SK-N-SH (cell line): ENCODE data around the gene NNT. TPM values are rescaled to one million over a fixed set of nuclear protein-coding genes. Genes with fewer than 3 reads are reported as not detected.

ENCODE experiments used
- CTCF ChIA-PET: fragments of 300-600, 350-600 bp; formaldehyde crosslinking; extraction: SDS; loops from one replicate; lab custom pipeline; 2021; lab: Yijun Ruan, JAX
- POLR2A ChIA-PET: fragments of 350-600 bp; sonication (Branson Sonifier 250); formaldehyde crosslinking; extraction: SDS; loops from one replicate; lab custom pipeline; 2020; ENCODE audit warnings: antibody characterized with exemption, inconsistent platforms; lab: Yijun Ruan, JAX
- DNase-seq: peaks from one replicate; pipeline ENCODE4 v3.0.0; 2012
- H2AFZ ChIP-seq: fragments of 200-600 bp; sonication (generic); 2 replicates; pipeline ENCODE4 v1.8.1; 2016; ENCODE audit warnings: antibody characterized with exemption, mild to moderate bottlenecking, low read depth
- H3F3A ChIP-seq: fragments of 200-600 bp; sonication (generic); replicated peaks from 2 replicates; pipeline ENCODE3; 2016; ENCODE audit warnings: antibody characterized with exemption, mild to moderate bottlenecking; ENCODE audit not compliant: insufficient read depth
- H3K27ac ChIP-seq, 2 experiments: fragments of 200-500 bp in 1 of 2; fragments of 200-600 bp in 1 of 2; sonication (Bioruptor generic) in 1 of 2; sonication (generic), shearing (Covaris generic) in 1 of 2; 2 replicates each; pipeline versions ENCODE4 v1.5.1 to v1.6.1; 2014 to 2016; ENCODE audit warnings: low read depth in 2 of 2, inconsistent platforms in 1 of 2, low read length in 1 of 2, mild to moderate bottlenecking in 1 of 2, mixed read lengths in 1 of 2
- H3K27me3 ChIP-seq: fragments of 200-600 bp; sonication (generic), shearing (Covaris generic); 2 replicates; pipeline ENCODE4 v1.6.1; 2016; ENCODE audit warnings: mixed run types; ENCODE audit not compliant: insufficient read depth
- H3K36me3 ChIP-seq, 2 experiments: fragments of 200-500 bp in 1 of 2; fragments of 200-600 bp in 1 of 2; sonication (Bioruptor generic) in 1 of 2; sonication (generic) in 1 of 2; replicated peaks in 1 of 2; 2 replicates each; pipeline versions ENCODE3 to v1.5.1; 2014 to 2016; ENCODE audit warnings: low read length in 1 of 2, mild to moderate bottlenecking in 1 of 2; ENCODE audit not compliant: insufficient read depth in 2 of 2, control insufficient read depth in 1 of 2
- H3K4me1 ChIP-seq, 2 experiments: fragments of 200-500 bp in 1 of 2; fragments of 200-600 bp in 1 of 2; sonication (Bioruptor generic) in 1 of 2; sonication (generic), shearing (Covaris generic) in 1 of 2; 2 replicates each; pipeline versions ENCODE4 v1.5.1 to v1.6.1; 2014 to 2016; ENCODE audit warnings: low read depth in 1 of 2, low read length in 1 of 2, mixed run types in 1 of 2; ENCODE audit not compliant: insufficient read depth in 2 of 2, control insufficient read depth in 1 of 2
- H3K4me2 ChIP-seq: fragments of 200-600 bp; sonication (generic), shearing (Covaris generic); 2 replicates; pipeline ENCODE4 v1.6.1; 2017; ENCODE audit warnings: mixed run types
- H3K4me3 ChIP-seq, 2 experiments: fragments of 200-500 bp in 1 of 2; fragments of 200-600 bp in 1 of 2; sonication (Bioruptor generic) in 1 of 2; sonication (generic), shearing (Covaris generic) in 1 of 2; 2 replicates each; pipeline versions ENCODE4 v1.5.1 to v1.8.1; 2014 to 2016; ENCODE audit warnings: low read depth in 2 of 2, inconsistent platforms in 1 of 2, low read length in 1 of 2, mild to moderate bottlenecking in 1 of 2, mixed read lengths in 1 of 2, moderate library complexity in 1 of 2
- H3K79me2 ChIP-seq: fragments of 200-600 bp; sonication (generic); 2 replicates; pipeline ENCODE4 v1.8.1; 2017; ENCODE audit warnings: mild to moderate bottlenecking; ENCODE audit not compliant: insufficient read depth
- H3K9ac ChIP-seq: fragments of 200-600 bp; sonication (generic); 2 replicates; pipeline ENCODE4 v1.6.1; 2017; ENCODE audit warnings: mixed run types
- H3K9me2 ChIP-seq: fragments of 200-600 bp; sonication (generic); 2 replicates; pipeline ENCODE4 v1.6.1; 2017; ENCODE audit warnings: mixed run types
- H3K9me3 ChIP-seq: fragments of 200-600 bp; sonication (generic); 2 replicates; pipeline ENCODE4 v1.6.1; 2017; ENCODE audit warnings: mixed run types, mild to moderate bottlenecking, moderate library complexity
- H4K20me1 ChIP-seq: fragments of 200-600 bp; sonication (generic); 2 replicates; pipeline ENCODE4 v1.6.1; 2017; ENCODE audit warnings: mild to moderate bottlenecking, mixed run types; ENCODE audit not compliant: insufficient read depth
- CHD2 ChIP-seq: fragments of 150-350 bp; IDR thresholded peaks from 2 replicates; pipeline ENCODE4 v1.6.1; 2018; ENCODE audit warnings: low read length; ENCODE audit not compliant: partially characterized antibody
- CTCF ChIP-seq: fragments of 200-600 bp; sonication (generic); IDR thresholded peaks from 2 replicates; pipeline ENCODE4 v1.6.1; 2017; ENCODE audit warnings: antibody characterized with exemption, mild to moderate bottlenecking, moderate library complexity
- JUND ChIP-seq: IDR thresholded peaks from 2 replicates; pipeline ENCODE4 v1.4.0; 2012
- MAX ChIP-seq: IDR thresholded peaks from 2 replicates; pipeline ENCODE4 v1.4.0; 2012; ENCODE audit warnings: low read depth
- MXI1 ChIP-seq: IDR thresholded peaks from 2 replicates; pipeline ENCODE4 v1.6.1; 2012; ENCODE audit warnings: mild to moderate bottlenecking, low read depth, low read length, improper control_type of control experiment
- PBX3 ChIP-seq: IDR thresholded peaks from 2 replicates; pipeline ENCODE4; 2012
- POLR2AphosphoS5 ChIP-seq: IDR thresholded peaks from 2 replicates; pipeline ENCODE4 v1.6.1; 2012; ENCODE audit warnings: low read depth, low read length
- RAD21 ChIP-seq: IDR thresholded peaks from 2 replicates; pipeline ENCODE4 v1.6.1; 2012; ENCODE audit warnings: mild to moderate bottlenecking, low read length
- TAF1 ChIP-seq: IDR thresholded peaks from 2 replicates; pipeline ENCODE4 v1.6.1; 2012; ENCODE audit warnings: low read depth, mild to moderate bottlenecking, low read length, moderate library complexity, borderline replicate concordance
- TCF12 ChIP-seq: IDR thresholded peaks from 2 replicates; pipeline ENCODE4 v1.4.0; 2012
- TEAD4 ChIP-seq: IDR thresholded peaks from 2 replicates; pipeline ENCODE4 v1.4.0; 2012; ENCODE audit warnings: mild to moderate bottlenecking, borderline replicate concordance; ENCODE audit not compliant: insufficient read depth
- USF1 ChIP-seq: IDR thresholded peaks from 2 replicates; pipeline ENCODE4 v1.4.0; 2012; ENCODE audit warnings: low read depth, borderline replicate concordance
- USF2 ChIP-seq: fragments of 150-350 bp; IDR thresholded peaks from 2 replicates; pipeline ENCODE4 v1.6.1; 2017; ENCODE audit warnings: antibody characterized with exemption, low read length, low read depth, borderline replicate concordance
- YY1 ChIP-seq: IDR thresholded peaks from 2 replicates; pipeline ENCODE4 v1.4.0; 2012; ENCODE audit warnings: low read depth, mild to moderate bottlenecking
- ZBTB33 ChIP-seq: IDR thresholded peaks from 2 replicates; pipeline ENCODE4 v1.4.0; 2012; ENCODE audit warnings: low read depth, borderline replicate concordance
- WGBS: methylation state at CpG from one replicate; pipeline ENCODE4 v1.1.6; 2017; ENCODE audit warnings: low lambda C conversion rate; 5-methylcytosine and 5-hydroxymethylcytosine counted together
- polyA plus RNA-seq, 3 experiments: library from polyadenylated mRNA; depleted of rRNA; stranded (reverse); fragments of >200 nt; gene quantifications; 2 replicates each; pipeline ENCODE4 v1.2.3, GENCODE V29; 2012

Gene NNT
- polyA plus RNA-seq, 1 of the 3 experiments (the other 2 are of a cell fraction), result 21.9 TPM

- WGBS, result 74% methylated on average over 2 of the region's 2 CpGs
- DNase-seq, result peak; percentile 13
- CTCF ChIA-PET, result interaction anchor here (0.7 to 2.9 kb wide), 6 partner anchors 10 to 55 kb away, joined by 3 to 11 read pairs (median 4); no protein-coding TSS in a partner anchor
Measured at GRCh38 chr5:43661102-43661501, 58.1 kb downstream of the NNT start.

GRCh38 chr5:43663916-43664315, 60.9 kb downstream of the NNT start:
- H3K4me1 ChIP-seq, result no peaks in the 10 kb centered on the region
- no peaks in the 10 kb centered on the region for H3K9me2 ChIP-seq
- ChIA-PET POLR2A (no interaction called here), CTCF (interaction anchor here (1.0 to 1.6 kb wide), 3 partner anchors 14 to 668 kb away, joined by 3 to 6 read pairs (median 3); no protein-coding TSS in a partner anchor)
- no peaks in the 10 kb centered on the region for H4K20me1 ChIP-seq
- H3K79me2 ChIP-seq, result no peaks in the 10 kb centered on the region
- H3K4me2 ChIP-seq, result no peak overlapping the region
- no peak overlapping the region for H3K4me3 ChIP-seq
- H3K36me3 ChIP-seq, result peaks cover 20 to 25% of the 10 kb centered on the region in 2 experiments
- H3F3A ChIP-seq, result peaks cover 10% of the 10 kb centered on the region
- no peak overlapping the region for H3K9ac ChIP-seq
- H3K9me3 ChIP-seq, result no peaks in the 10 kb centered on the region
- no peaks in the 10 kb centered on the region for H3K27me3 ChIP-seq
- H2AFZ ChIP-seq, result no peak overlapping the region
- DNase-seq, result no peak
- H3K27ac ChIP-seq, result no peak overlapping the region
- TF ChIP-seq TAF1, result no peak
- TF ChIP-seq MXI1, result no peak
- no peak for TF ChIP-seq USF1
- TF ChIP-seq CHD2, result no peak
- TF ChIP-seq TEAD4, result no peak
- no peak for TF ChIP-seq PBX3
- TF ChIP-seq JUND, result no peak
- TF ChIP-seq USF2, result no peak
- no peak for TF ChIP-seq TCF12
- no peak for TF ChIP-seq POLR2AphosphoS5
- no peak for TF ChIP-seq YY1

More at GRCh38 chr5:43661102-43661501, 58.1 kb downstream of the NNT start:
- Histone ChIP-seq H3K27me3 (no peaks in the 10 kb centered on the region), H3K9ac (no peak overlapping the region), H3K4me1 (no peaks in the 10 kb centered on the region), H4K20me1 (no peaks in the 10 kb centered on the region), H3K36me3 (peaks cover 41 to 43% of the 10 kb centered on the region in 2 experiments), H3F3A (peaks cover 16% of the 10 kb centered on the region), H3K9me2 (no peaks in the 10 kb centered on the region), H3K9me3 (no peaks in the 10 kb centered on the region), H3K79me2 (no peaks in the 10 kb centered on the region), H2AFZ (no peak overlapping the region), H3K4me2 (no peak overlapping the region), H3K4me3 (no peak overlapping the region), H3K27ac (no peak overlapping the region)
- POLR2A ChIA-PET, result no interaction called here
- peak; percentile 66 for TF ChIP-seq CTCF
- peak; percentile 58 for TF ChIP-seq RAD21
- TF ChIP-seq CHD2, result no peak
- TF ChIP-seq YY1, result no peak
- no peak for TF ChIP-seq ZBTB33
- no peak for TF ChIP-seq MAX
